K562 (cell line): ENCODE results near the gene ZMYM2. TPM values are rescaled to one million over a fixed set of nuclear protein-coding genes. Genes with fewer than 3 reads are reported as not detected.

Source experiments
- ARHGAP35 ChIP-seq: fragments of 450-650 bp; IDR thresholded peaks from 2 replicates; pipeline ENCODE4 v1.6.1; 2018; ENCODE audit not compliant: partially characterized antibody
- C11orf30 ChIP-seq: fragments of 450-650 bp; IDR thresholded peaks from 2 replicates; pipeline ENCODE4 v1.6.1; 2016; ENCODE audit warnings: low read depth, mild to moderate bottlenecking
- CAMTA2 ChIP-seq: fragments of 250-450 bp; sonication (Bioruptor Pico); conservative IDR thresholded peaks from 2 replicates; pipeline ENCODE4 v1.5.1; 2022
- CHD2 ChIP-seq: IDR thresholded peaks from 2 replicates; pipeline ENCODE4 v1.6.1; 2011; ENCODE audit warnings: low read depth, low read length
- FOS ChIP-seq: IDR thresholded peaks from 3 replicates; pipeline ENCODE4 v1.6.1; 2011; ENCODE audit not compliant: insufficient read length; ENCODE audit errors: extremely low read depth
- GATAD2B ChIP-seq: fragments of 450-650 bp; IDR thresholded peaks from 2 replicates; pipeline ENCODE4 v1.6.1; 2017; ENCODE audit warnings: mild to moderate bottlenecking, borderline replicate concordance
- ILF3 ChIP-seq: fragments of 450-650 bp; IDR thresholded peaks from 2 replicates; pipeline ENCODE4 v1.6.1; 2018; ENCODE audit warnings: antibody characterized with exemption, mild to moderate bottlenecking, moderate library complexity, borderline replicate concordance
- KDM4B ChIP-seq, 2 experiments: fragments of 450-650 bp in 1 of 2; sonication (generic) in 1 of 2; IDR thresholded peaks; 2 replicates each; pipeline ENCODE4 v1.6.1; 2016 to 2017; ENCODE audit warnings: borderline replicate concordance in 2 of 2, antibody characterized with exemption in 1 of 2, low read depth in 1 of 2, mild to moderate bottlenecking in 1 of 2
- MLLT1 ChIP-seq, 2 experiments: fragments of 450-650 bp; IDR thresholded peaks; 2 replicates each; pipeline ENCODE4 v1.6.1; 2016
- MTA3 ChIP-seq: fragments of 450-650 bp; formaldehyde crosslinking; IDR thresholded peaks from 2 replicates; pipeline ENCODE4 v1.6.1; 2017; ENCODE audit warnings: mild to moderate bottlenecking, borderline replicate concordance
- PHF8 ChIP-seq: fragments of 200-600 bp; sonication (generic); IDR thresholded peaks from 2 replicates; pipeline ENCODE4 v1.6.1; 2012; ENCODE audit warnings: mixed run types, mild to moderate bottlenecking, inconsistent platforms, low read length, moderate library complexity, borderline replicate concordance
- POLR2A ChIP-seq: fragments of 450-650 bp; conservative IDR thresholded peaks from 2 replicates; pipeline ENCODE4 v1.6.1; 2016
- POLR2AphosphoS5 ChIP-seq: IDR thresholded peaks from 2 replicates; pipeline ENCODE4 v1.6.1; 2011; ENCODE audit warnings: mild to moderate bottlenecking, low read depth, low read length, moderate library complexity; ENCODE audit not compliant: control insufficient read depth, insufficient read depth
- POLR2G ChIP-seq: fragments of 200-400 bp; formaldehyde crosslinking; IDR thresholded peaks from 2 replicates; pipeline ENCODE4 v1.6.1; 2017; ENCODE audit warnings: low read depth, mild to moderate bottlenecking, antibody characterized with exemption, low read length, moderate library complexity
- RHOXF2B ChIP-seq: fragments of 250-450 bp; sonication (Bioruptor Pico); conservative IDR thresholded peaks from 2 replicates; pipeline ENCODE4 v1.5.1; 2021
- SIN3B ChIP-seq: fragments of 450-650 bp; IDR thresholded peaks from 2 replicates; pipeline ENCODE4 v1.6.1; 2017; ENCODE audit warnings: low read depth, mild to moderate bottlenecking, moderate library complexity
- SMAD3 ChIP-seq: fragments of 450-650 bp; formaldehyde crosslinking; conservative IDR thresholded peaks from 2 replicates; pipeline ENCODE4 v1.4.0; 2020; ENCODE audit warnings: mild to moderate bottlenecking
- TAF15 ChIP-seq: fragments of 200-400 bp; formaldehyde crosslinking; IDR thresholded peaks from 2 replicates; pipeline ENCODE4 v1.6.1; 2017; ENCODE audit warnings: mild to moderate bottlenecking, low read depth, low read length, moderate library complexity
- ZNF586 ChIP-seq: fragments of 450-650 bp; formaldehyde crosslinking; conservative IDR thresholded peaks from 2 replicates; pipeline ENCODE4 v1.4.0; 2020; ENCODE audit warnings: mild to moderate bottlenecking, moderate library complexity
- ZNF830 ChIP-seq: fragments of 250-450 bp; sonication (Bioruptor Pico); IDR thresholded peaks from 2 replicates; pipeline ENCODE4 v1.5.0; 2021; ENCODE audit warnings: mild to moderate bottlenecking
- polyA plus RNA-seq, 8 experiments: library from polyadenylated mRNA; depleted of rRNA in 4 of 8; stranded (reverse) in 5 of 8; unstranded in 3 of 8; fragments of >200 nt; fragmentation: Nextera tagmentation in 2 of 8; fragmentation: Illumina TruSeq in 1 of 8; extraction: Ambion mirVana in 2 of 8; extraction: Trizol in 1 of 8; gene quantifications; 2 replicates each; pipeline versions ENCODE4 v1.2.1 to v1.2.3, GENCODE V29; 2011 to 2014; ENCODE audit warnings: inconsistent platforms in 1 of 8, missing spikeins in 1 of 8
- total RNA-seq, 7 experiments: library from RNA; depleted of rRNA in 6 of 7; stranded (reverse); fragments of >200 nt in 6 of 7; fragmentation: Illumina TruSeq in 2 of 7; extraction: Trizol in 2 of 7; gene quantifications; 2 replicates each; pipeline versions ENCODE4 v1.2.1 to v1.2.3, GENCODE V29; 2011 to 2021; ENCODE audit warnings: low replicate concordance in 1 of 7
- TF ChIP-seq, protein P1 (sequence below), 2 experiments: fragments of 450-650 bp in 1 of 2; IDR thresholded peaks; 2 replicates each; pipeline ENCODE4 v1.6.1; 2011 to 2017; ENCODE audit warnings: low read depth in 2 of 2, antibody characterized with exemption in 1 of 2, borderline replicate concordance in 1 of 2, low read length in 1 of 2, mild to moderate bottlenecking in 1 of 2, mixed read lengths in 1 of 2; ENCODE audit not compliant: control insufficient read depth in 1 of 2
- TF ChIP-seq, protein P2 (sequence below): fragments of 250-450 bp; sonication (Bioruptor Pico); IDR thresholded peaks from 2 replicates; pipeline ENCODE4 v1.5.0; 2022; ENCODE audit warnings: mild to moderate bottlenecking

The ZMYM2 gene
- total and polyA plus RNA-seq, 9 of the 15 experiments (the other 6 are each of a cell fraction or from before 2014, with no cell fraction given) = 5.0 to 48.8 (median 26.8) TPM

GRCh38 chr13:19958155-19959111 lies at the start of gene ZMYM2 (continued):
- no peak for TF ChIP-seq CAMTA2 (CRISPR knock-in tag)
- TF ChIP-seq, protein P1, sequence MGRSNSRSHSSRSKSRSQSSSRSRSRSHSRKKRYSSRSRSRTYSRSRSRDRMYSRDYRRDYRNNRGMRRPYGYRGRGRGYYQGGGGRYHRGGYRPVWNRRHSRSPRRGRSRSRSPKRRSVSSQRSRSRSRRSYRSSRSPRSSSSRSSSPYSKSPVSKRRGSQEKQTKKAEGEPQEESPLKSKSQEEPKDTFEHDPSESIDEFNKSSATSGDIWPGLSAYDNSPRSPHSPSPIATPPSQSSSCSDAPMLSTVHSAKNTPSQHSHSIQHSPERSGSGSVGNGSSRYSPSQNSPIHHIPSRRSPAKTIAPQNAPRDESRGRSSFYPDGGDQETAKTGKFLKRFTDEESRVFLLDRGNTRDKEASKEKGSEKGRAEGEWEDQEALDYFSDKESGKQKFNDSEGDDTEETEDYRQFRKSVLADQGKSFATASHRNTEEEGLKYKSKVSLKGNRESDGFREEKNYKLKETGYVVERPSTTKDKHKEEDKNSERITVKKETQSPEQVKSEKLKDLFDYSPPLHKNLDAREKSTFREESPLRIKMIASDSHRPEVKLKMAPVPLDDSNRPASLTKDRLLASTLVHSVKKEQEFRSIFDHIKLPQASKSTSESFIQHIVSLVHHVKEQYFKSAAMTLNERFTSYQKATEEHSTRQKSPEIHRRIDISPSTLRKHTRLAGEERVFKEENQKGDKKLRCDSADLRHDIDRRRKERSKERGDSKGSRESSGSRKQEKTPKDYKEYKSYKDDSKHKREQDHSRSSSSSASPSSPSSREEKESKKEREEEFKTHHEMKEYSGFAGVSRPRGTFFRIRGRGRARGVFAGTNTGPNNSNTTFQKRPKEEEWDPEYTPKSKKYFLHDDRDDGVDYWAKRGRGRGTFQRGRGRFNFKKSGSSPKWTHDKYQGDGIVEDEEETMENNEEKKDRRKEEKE (IDR thresholded peaks at IDR 0.05; ENCODE audit: borderline replicate concordance in 1 of 2, control insufficient read depth in 1 of 2, low read depth in 2 of 2, low read length in 1 of 2) = no peak
- TF ChIP-seq RHOXF2B (CRISPR knock-in tag) = no peak
- TF ChIP-seq MTA3 = peak; percentile 37; the same call in 1 of the 2 replicates
- no peak for TF ChIP-seq ZNF586 (CRISPR knock-in tag)
- peak; percentile 89 for TF ChIP-seq CHD2
- no peak for TF ChIP-seq SIN3B
- peak; percentile 40 for TF ChIP-seq POLR2A
- TF ChIP-seq ZNF830 (CRISPR knock-in tag) = no peak
- no peak for TF ChIP-seq GATAD2B
- peak; percentile 95 for TF ChIP-seq FOS
- TF ChIP-seq PHF8 = peak; percentile 44; the same call in 1 of the 2 replicates
- TF ChIP-seq C11orf30 = no peak
- TF ChIP-seq POLR2G = peak; percentile 83
- no peak for TF ChIP-seq ARHGAP35
- TF ChIP-seq ILF3 = no peak
- TF ChIP-seq MLLT1 (IDR thresholded peaks at IDR 0.05) = 0 out of 4 replicates have a peak, but pooled peaks of 1 of the 2 experiments have one; percentile 56
- TF ChIP-seq POLR2AphosphoS5 = peak; percentile 46
- no peak for TF ChIP-seq SMAD3
- TF ChIP-seq, protein P2, sequence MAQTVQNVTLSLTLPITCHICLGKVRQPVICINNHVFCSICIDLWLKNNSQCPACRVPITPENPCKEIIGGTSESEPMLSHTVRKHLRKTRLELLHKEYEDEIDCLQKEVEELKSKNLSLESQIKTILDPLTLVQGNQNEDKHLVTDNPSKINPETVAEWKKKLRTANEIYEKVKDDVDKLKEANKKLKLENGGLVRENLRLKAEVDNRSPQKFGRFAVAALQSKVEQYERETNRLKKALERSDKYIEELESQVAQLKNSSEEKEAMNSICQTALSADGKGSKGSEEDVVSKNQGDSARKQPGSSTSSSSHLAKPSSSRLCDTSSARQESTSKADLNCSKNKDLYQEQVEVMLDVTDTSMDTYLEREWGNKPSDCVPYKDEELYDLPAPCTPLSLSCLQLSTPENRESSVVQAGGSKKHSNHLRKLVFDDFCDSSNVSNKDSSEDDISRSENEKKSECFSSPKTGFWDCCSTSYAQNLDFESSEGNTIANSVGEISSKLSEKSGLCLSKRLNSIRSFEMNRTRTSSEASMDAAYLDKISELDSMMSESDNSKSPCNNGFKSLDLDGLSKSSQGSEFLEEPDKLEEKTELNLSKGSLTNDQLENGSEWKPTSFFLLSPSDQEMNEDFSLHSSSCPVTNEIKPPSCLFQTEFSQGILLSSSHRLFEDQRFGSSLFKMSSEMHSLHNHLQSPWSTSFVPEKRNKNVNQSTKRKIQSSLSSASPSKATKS (CRISPR knock-in tag) = no peak
- TF ChIP-seq TAF15 = no peak
- peak in 1 of 2 experiments; percentile 28; a peak in 1 of 4 replicates for TF ChIP-seq KDM4B (IDR thresholded peaks at IDR 0.05; ENCODE audit: borderline replicate concordance in 2 of 2, low read depth in 1 of 2)
